Lung (tissue), 16 donors: Measurements from ENCODE around the gene ZFAND6. TPM values are rescaled to one million over a fixed set of nuclear protein-coding genes. Genes with fewer than 3 reads are reported as not detected.
"Not testable (repeated sequence)": the region's sequence is repeated elsewhere in the genome, so short reads cannot be mapped to it uniquely, and the experiment has no call there.

Experiments used
- ATAC-seq: fragments of 200-7000 bp; cut with Tn5 transposase; one replicate; pipeline ENCODE4 v1.9.1; 2020; ENCODE audit warnings: moderate number of reproducible peaks; ENCODE audit not compliant: insufficient read depth, low FRiP score
- DNase-seq, 3 donors: peaks; one replicate each; pipeline ENCODE4 v3.0.0-alpha.2; 2013 to 2017
- H3K27ac ChIP-seq, 2 donors: one replicate each; pipeline ENCODE4 v1.5.1; 2013; ENCODE audit warnings: mild to moderate bottlenecking in 2 of 2, moderate library complexity in 2 of 2, control low read depth in 1 of 2, inconsistent platforms in 1 of 2, low read depth in 1 of 2, low read length in 1 of 2
- H3K27me3 ChIP-seq, 3 donors: one replicate each; pipeline ENCODE4 v1.5.1; 2013; ENCODE audit warnings: low read length in 2 of 3; ENCODE audit not compliant: control insufficient read depth in 3 of 3, insufficient read depth in 3 of 3
- H3K36me3 ChIP-seq, 4 donors: one replicate each; pipeline ENCODE4 v1.5.1; 2013; ENCODE audit warnings: low read length in 4 of 4, mild to moderate bottlenecking in 1 of 4, moderate library complexity in 1 of 4; ENCODE audit not compliant: control insufficient read depth in 4 of 4, insufficient read depth in 4 of 4
- H3K4me1 ChIP-seq, 5 donors: one replicate each; pipeline ENCODE4 v1.5.1; 2013; ENCODE audit warnings: low read length in 5 of 5, mild to moderate bottlenecking in 2 of 5, moderate library complexity in 1 of 5; ENCODE audit not compliant: control insufficient read depth in 5 of 5, insufficient read depth in 5 of 5
- H3K4me3 ChIP-seq: one replicate; pipeline ENCODE4 v1.5.1; 2013; ENCODE audit warnings: mild to moderate bottlenecking, control low read depth, moderate library complexity
- H3K9ac ChIP-seq, 2 donors: one replicate each; pipeline ENCODE4 v1.5.1; 2013; ENCODE audit warnings: low read length in 2 of 2, control low read depth in 1 of 2; ENCODE audit not compliant: insufficient read depth in 1 of 2
- H3K9me3 ChIP-seq, 4 donors: one replicate each; pipeline ENCODE4 v1.5.1; 2013; ENCODE audit warnings: low read length in 3 of 4, mild to moderate bottlenecking in 1 of 4, moderate library complexity in 1 of 4; ENCODE audit not compliant: control insufficient read depth in 4 of 4, insufficient read depth in 3 of 4
- CTCF ChIP-seq: IDR thresholded peaks from 2 replicates; pipeline ENCODE4 v1.5.1; 2012; ENCODE audit warnings: mild to moderate bottlenecking; ENCODE audit errors: control extremely low read depth, extremely low read depth
- WGBS, 2 donors: extraction: QIAGEN DNeasy Blood & Tissue Kit; methylation state at CpG; one replicate each; pipeline ENCODE4 v1.1.7; 2013; 5-methylcytosine and 5-hydroxymethylcytosine counted together
- long read RNA-seq, 5 donors: transcript quantifications; one replicate each; lab custom pipeline, GENCODE V29; 2026
- polyA plus RNA-seq, 2 donors: library from polyadenylated mRNA; stranded (reverse); fragments of 200-250 nt; gene quantifications; one replicate each; pipeline ENCODE4 v1.2.1, GENCODE V29; 2013
- total RNA-seq, 2 donors: library from RNA; depleted of rRNA in 1 of 2; stranded (reverse); fragments of >200 nt in 1 of 2; gene quantifications; one replicate each; pipeline ENCODE4 v1.2.1, GENCODE V29; 2014 to 2021
- donor health status: control.
- donor health status: control.
- donor health status: Bipolar disorder and iron deficiency.
- donor health status: healthy.
- donor health status: DM: yes; HTN: yes; CAD: no.

The ZFAND6 gene
- 100 to 1,000 TPM in 1 of 2 donors, 10 to 100 TPM in 1; 68.4 to 160 TPM for total RNA-seq
- polyA plus RNA-seq, result 10 to 100 TPM; 49.6 to 94.4 TPM
- long read RNA-seq, donor 1, transcript ZFAND6-213 (6 exons, 1,446 nt), result minor isoform, 5 of 125 reads
- long read RNA-seq, donor 1, transcript ZFAND6-201 (7 exons, 1,814 nt), result minor isoform, 5 of 125 reads
- long read RNA-seq, donor 1, transcript ZFAND6-212 (7 exons, 1,602 nt), result minor isoform, 8 of 125 reads
- long read RNA-seq, donor 1, transcript ZFAND6-220 (6 exons, 891 nt), result major isoform, 17 of 125 reads
- long read RNA-seq, donor 1, partial matches to known transcripts, result 88 of 125 reads
- long read RNA-seq, donor 1, other reads (novel, unspliced or antisense), result 0 of 125 reads
- long read RNA-seq, donor 2, transcript ZFAND6-213 (6 exons, 1,446 nt), result major isoform, 6 of 18 reads
- long read RNA-seq, donor 2, partial matches to known transcripts, result 6 of 18 reads
- long read RNA-seq, donor 2, other reads (novel, unspliced or antisense), result 0 of 18 reads
- long read RNA-seq, donor 3, partial matches to known transcripts, result 46 of 57 reads
- long read RNA-seq, donor 3, other reads (novel, unspliced or antisense), result 0 of 57 reads
- long read RNA-seq, donor 4, partial matches to known transcripts, result 7 of 15 reads
- long read RNA-seq, donor 4, other reads (novel, unspliced or antisense), result 0 of 15 reads
- long read RNA-seq, donor 5, transcript ZFAND6-220 (6 exons, 891 nt), result major isoform, 21 of 50 reads
- long read RNA-seq, donor 5, transcript ZFAND6-213 (6 exons, 1,446 nt), result minor isoform, 9 of 50 reads
- long read RNA-seq, donor 5, transcript ZFAND6-212 (7 exons, 1,602 nt), result minor isoform, 6 of 50 reads
- long read RNA-seq, donor 5, partial matches to known transcripts, result 7 of 50 reads
- long read RNA-seq, donor 5, other reads (novel, unspliced or antisense), result 0 of 50 reads

GRCh38 chr15:80058851-80059785 is at the start of gene ZFAND6:
Gene ZFAND6 (plus strand): TSS chr15:80059676. CDS start chr15:80120345, 60,669 bp downstream.
- Histone ChIP-seq H3K36me3 (no peaks in the 10 kb centered on the region), H3K27ac (peak within 1 kb of the TSS; percentile 97 to 98), H3K9ac (peak within 1 kb of the TSS; percentile 55 to 64), H3K4me1 (peaks cover 0 to 23% (median 3%) of the 10 kb centered on the region in 5 donors), H3K9me3 (no peaks in the 10 kb centered on the region), H3K27me3 (peaks cover 0 to 7% (median 3%) of the 10 kb centered on the region in 3 donors), H3K4me3 (peak within 1 kb of the TSS; percentile 90)
- ATAC-seq, result peak; percentile 96
- WGBS, 2 donors, result 0 to 1% methylated on average over 64 to 74 of the region's 74 CpGs
- no peak for TF ChIP-seq CTCF
- DNase-seq, result peak; percentile 95 to 98 (median 96)

GRCh38 chr15:80010131-80010673 is 49.3 kb upstream of the ZFAND6 start:
- H3K9ac ChIP-seq, result no peak overlapping the region
- peak; percentile 73 for ATAC-seq
- DNase-seq, result peak; percentile 20 to 55 (median 25)
- H3K4me3 ChIP-seq, result no peak overlapping the region
- no peaks in the 10 kb centered on the region for H3K27me3 ChIP-seq
- no peak for TF ChIP-seq CTCF
- peaks cover 0 to 11% (median 0%) of the 10 kb centered on the region in 5 donors for H3K4me1 ChIP-seq
- WGBS, 2 donors, result 44 to 75% methylated on average over 6 of the region's 6 CpGs
- no peak overlapping the region for H3K27ac ChIP-seq
- no peaks in the 10 kb centered on the region for H3K36me3 ChIP-seq
- H3K9me3 ChIP-seq, result no peaks in the 10 kb centered on the region

GRCh38 chr15:80011041-80011523 is 48.4 kb upstream of the ZFAND6 start:
- not testable (repeated sequence) for H3K9ac ChIP-seq, H3K27me3 ChIP-seq, ATAC-seq, H3K4me3 ChIP-seq, H3K36me3 ChIP-seq, H3K27ac ChIP-seq, H3K9me3 ChIP-seq
- 78 to 84% methylated on average over 9 of the region's 9 CpGs for WGBS, 2 donors
- peak in 2 of 3 donors; percentile 11 to 40 for DNase-seq
- H3K4me1 ChIP-seq, result peaks cover 0 to 11% (median 0%) of the 10 kb centered on the region in 5 donors
